ENCODE results near the gene CHST9.
"Not testable (repeated sequence)": the region's sequence is repeated elsewhere in the genome, so short reads cannot be mapped to it uniquely, and the experiment has no call there.

The CHST9 gene

DNA sequence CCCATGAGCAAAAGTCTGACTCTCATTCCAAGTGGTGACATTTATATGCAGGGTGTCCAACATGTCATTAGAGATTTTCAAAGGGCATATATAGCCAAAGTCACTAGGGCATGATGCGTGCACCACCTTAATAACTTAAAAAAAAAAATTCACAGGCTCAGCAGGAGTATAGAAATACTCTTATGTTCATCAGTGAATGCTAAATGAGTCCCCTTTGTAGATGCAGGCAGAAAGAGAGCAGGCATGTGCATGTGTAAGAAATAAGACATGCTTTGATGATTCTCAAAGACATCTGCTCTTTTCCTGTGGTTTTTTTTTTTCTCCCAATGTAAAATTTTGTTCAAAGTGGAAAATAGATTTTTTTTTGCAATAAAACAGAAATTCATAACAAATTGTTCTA lies 207.3 kb downstream of the CHST9 start:
- TF ChIP-seq EZH2 (IDR thresholded peaks at IDR 0.05; ENCODE audit: borderline replicate concordance, low read depth, low read length, severe bottlenecking) = no peak
- no peak overlapping the region for H2AFZ ChIP-seq (ENCODE audit: low read depth, low read length)
- H3K9me3 ChIP-seq (ENCODE audit: insufficient read depth, low read length, severe bottlenecking) = no peaks in the 10 kb centered on the region
- H3K4me2 ChIP-seq (ENCODE audit: insufficient read depth, low read length) = 0 out of 2 replicates have a peak overlapping the region, but pooled peaks have one; percentile 1
- H3K27ac ChIP-seq (ENCODE audit: low read length) = no peak overlapping the region
- DNase-seq = no peak
- H3K79me2 ChIP-seq (ENCODE audit: insufficient read depth, low read length) = no peaks in the 10 kb centered on the region
- no peaks in the 10 kb centered on the region for H3K27me3 ChIP-seq (ENCODE audit: insufficient read depth, low read length, poor library complexity)
- H3K4me1 ChIP-seq (ENCODE audit: insufficient read depth, low read length) = peaks cover 31% of the 10 kb centered on the region
- H4K20me1 ChIP-seq (ENCODE audit: insufficient read depth, low read length) = no peaks in the 10 kb centered on the region
- peak; percentile 88 for ATAC-seq (ENCODE audit: insufficient read depth, low read depth)
- H3K4me3 ChIP-seq (ENCODE audit: low read depth in 1 of 2, low read length in 2 of 2) = no peak overlapping the region
- no peak overlapping the region for H3K9ac ChIP-seq (ENCODE audit: low read depth, low read length)
- no peaks in the 10 kb centered on the region for H3K36me3 ChIP-seq (ENCODE audit: insufficient read depth, low read length)

DNA sequence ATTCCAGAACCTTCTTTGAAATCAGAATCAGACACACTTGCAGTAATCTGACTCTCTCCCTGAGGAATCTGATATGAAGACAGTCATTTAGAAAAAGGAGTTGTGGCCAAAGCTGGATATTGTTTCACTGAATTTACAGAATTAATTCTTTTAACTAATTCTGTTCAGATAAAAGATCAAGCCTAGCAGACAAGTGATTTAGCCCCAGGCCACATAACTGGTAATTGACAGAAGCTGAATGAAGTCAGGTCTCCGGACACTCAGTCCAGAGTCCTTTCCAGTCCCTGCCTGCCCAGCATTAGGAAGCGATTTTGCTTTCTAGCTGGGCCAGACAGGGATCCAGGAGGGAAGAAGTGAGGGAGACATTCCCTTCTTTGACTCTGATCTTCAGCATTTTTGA lies 208.9 kb downstream of the CHST9 start:
- H3K9me3 ChIP-seq (ENCODE audit: insufficient read depth, low read length, severe bottlenecking) = no peaks in the 10 kb centered on the region
- no peak overlapping the region for H3K27ac ChIP-seq (ENCODE audit: low read length)
- no peaks in the 10 kb centered on the region for H3K36me3 ChIP-seq (ENCODE audit: insufficient read depth, low read length)
- H3K4me1 ChIP-seq (ENCODE audit: insufficient read depth, low read length) = peaks cover 31% of the 10 kb centered on the region
- DNase-seq (no peak), ATAC-seq (ENCODE audit: insufficient read depth, low read depth) (no peak)
- no peak overlapping the region for H3K4me2 ChIP-seq (ENCODE audit: insufficient read depth, low read length)
- no peak overlapping the region for H3K9ac ChIP-seq (ENCODE audit: low read depth, low read length)
- H3K79me2 ChIP-seq (ENCODE audit: insufficient read depth, low read length) = no peaks in the 10 kb centered on the region
- H3K27me3 ChIP-seq (ENCODE audit: insufficient read depth, low read length, poor library complexity) = no peaks in the 10 kb centered on the region
- H3K4me3 ChIP-seq (ENCODE audit: low read depth in 1 of 2, low read length in 2 of 2) = no peak overlapping the region
- H4K20me1 ChIP-seq (ENCODE audit: insufficient read depth, low read length) = no peaks in the 10 kb centered on the region
- peak overlapping the region; percentile 52 for H2AFZ ChIP-seq (ENCODE audit: low read depth, low read length)
- TF ChIP-seq CTCF (IDR thresholded peaks at IDR 0.05; ENCODE audit: borderline replicate concordance, extremely low read depth, low read length, poor library complexity, severe bottlenecking) (no peak), EZH2 (IDR thresholded peaks at IDR 0.05; ENCODE audit: borderline replicate concordance, low read depth, low read length, severe bottlenecking) (no peak)

DNA sequence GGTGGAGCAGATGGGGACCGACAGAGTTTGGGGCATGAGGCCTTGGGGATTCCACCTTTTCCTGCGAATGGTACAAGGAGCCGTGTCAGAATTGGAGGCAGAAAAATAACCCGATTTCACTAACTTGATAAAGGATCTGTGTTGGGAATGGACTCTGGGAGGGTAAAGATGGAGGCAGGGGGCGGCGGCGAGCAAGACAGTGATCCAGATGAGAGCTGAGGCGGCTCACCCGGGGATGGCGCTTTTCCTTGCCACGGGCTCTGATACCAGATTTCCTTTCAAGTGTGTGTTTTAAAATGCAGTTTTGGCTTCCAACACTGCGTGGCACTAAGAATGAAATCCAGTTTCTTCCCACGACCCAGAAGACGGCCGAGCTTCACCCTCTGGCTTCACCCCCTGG lies 212.6 kb downstream of the CHST9 start:
- H4K20me1 ChIP-seq (ENCODE audit: insufficient read depth, low read length); H3K9me3 ChIP-seq (ENCODE audit: insufficient read depth, low read length, severe bottlenecking); ATAC-seq (ENCODE audit: insufficient read depth, low read depth); H3K36me3 ChIP-seq (ENCODE audit: insufficient read depth, low read length); H3K79me2 ChIP-seq (ENCODE audit: insufficient read depth, low read length); H3K27ac ChIP-seq (ENCODE audit: low read length); H3K27me3 ChIP-seq (ENCODE audit: insufficient read depth, low read length, poor library complexity); H3K4me2 ChIP-seq (ENCODE audit: insufficient read depth, low read length); DNase-seq; H2AFZ ChIP-seq (ENCODE audit: low read depth, low read length); H3K9ac ChIP-seq (ENCODE audit: low read depth, low read length); H3K4me3 ChIP-seq (ENCODE audit: low read depth in 1 of 2, low read length in 2 of 2): not testable (repeated sequence)
- H3K4me1 ChIP-seq (ENCODE audit: insufficient read depth, low read length) = peaks cover 15% of the 10 kb centered on the region

DNA sequence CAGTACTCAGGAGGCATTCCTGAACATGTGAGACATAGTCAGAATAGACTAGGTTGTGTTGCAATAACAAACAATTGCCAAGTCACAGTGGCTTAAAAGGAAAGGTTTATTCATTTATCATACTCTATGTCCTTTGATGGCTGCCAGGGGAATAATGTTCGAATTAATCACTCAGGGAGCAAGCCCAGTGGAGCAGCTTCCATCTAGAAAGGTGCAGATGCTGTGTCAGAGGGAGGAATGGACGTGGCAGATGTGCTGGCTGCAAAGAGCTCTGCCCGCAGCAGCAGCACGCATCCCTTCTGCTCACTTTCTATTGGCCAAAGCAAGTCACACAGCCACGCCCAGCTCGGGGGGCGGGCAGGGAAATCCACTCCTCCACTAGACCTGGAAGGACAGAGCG lies 213.7 kb downstream of the CHST9 start:
- Histone ChIP-seq H3K27me3 (ENCODE audit: insufficient read depth, low read length, poor library complexity) (no peaks in the 10 kb centered on the region), H3K9ac (ENCODE audit: low read depth, low read length) (no peak overlapping the region), H3K9me3 (ENCODE audit: insufficient read depth, low read length, severe bottlenecking) (no peaks in the 10 kb centered on the region), H3K4me3 (ENCODE audit: low read depth in 1 of 2, low read length in 2 of 2) (no peak overlapping the region), H3K79me2 (ENCODE audit: insufficient read depth, low read length) (no peaks in the 10 kb centered on the region), H4K20me1 (ENCODE audit: insufficient read depth, low read length) (no peaks in the 10 kb centered on the region), H3K36me3 (ENCODE audit: insufficient read depth, low read length) (no peaks in the 10 kb centered on the region), H3K27ac (ENCODE audit: low read length) (no peak overlapping the region), H3K4me2 (ENCODE audit: insufficient read depth, low read length) (no peak overlapping the region), H3K4me1 (ENCODE audit: insufficient read depth, low read length) (peaks cover 4% of the 10 kb centered on the region), H2AFZ (ENCODE audit: low read depth, low read length) (no peak overlapping the region)
- DNase-seq (no peak), ATAC-seq (ENCODE audit: insufficient read depth, low read depth) (no peak)
- TF ChIP-seq CTCF (IDR thresholded peaks at IDR 0.05; ENCODE audit: borderline replicate concordance, extremely low read depth, low read length, poor library complexity, severe bottlenecking) = no peak
- no peak for TF ChIP-seq EZH2 (IDR thresholded peaks at IDR 0.05; ENCODE audit: borderline replicate concordance, low read depth, low read length, severe bottlenecking)

Data from DND-41 (cell line).